GM20431 (cell line): Measurements from ENCODE around the gene HSFX4.
"Not testable (repeated sequence)": the region's sequence is repeated elsewhere in the genome, so short reads cannot be mapped to it uniquely, and the experiment has no call there.

Source experiments
- in situ Hi-C: fragments of 300-500 bp; cut with MseI, MboI; formaldehyde crosslinking; loops from one replicate; pipeline ENCODE4 v1.15.0; 2020; ENCODE audit warnings: low sequenced_read_pairs; ENCODE audit not compliant: unreplicated experiment

Gene HSFX4

GRCh38 chrX:149937328-149937727 lies 8.0 kb downstream of the HSFX4 start:
- in situ Hi-C loops, result not testable (repeated sequence)

GRCh38 chrX:149937871-149938426 lies 8.6 kb downstream of the HSFX4 start:
- in situ Hi-C loops, result no loop called here

- in situ Hi-C loops, result no loop called here
Observed at GRCh38 chrX:149938427-149938880, 9.1 kb downstream of the HSFX4 start, which contains the start of gene EOLA2. Gene EOLA2 (minus strand): TSS chrX:149938491. CDS start chrX:149933874, 4,617 bp downstream.

- in situ Hi-C loops, result no loop called here
Observed at GRCh38 chrX:149938881-149939654, 9.7 kb downstream of the HSFX4 start.

- in situ Hi-C loops, result no loop called here
Observed at GRCh38 chrX:149939655-149939904, 10.2 kb downstream of the HSFX4 start.

GRCh38 chrX:149939905-149940673 lies 10.7 kb downstream of the HSFX4 start:
- in situ Hi-C loops, result no loop called here

GRCh38 chrX:149940674-149941024 lies 11.3 kb downstream of the HSFX4 start:
- in situ Hi-C loops, result not testable (repeated sequence)

GRCh38 chrX:149945087-149945670 lies 15.8 kb downstream of the HSFX4 start:
- in situ Hi-C loops, result not testable (repeated sequence)

- in situ Hi-C loops, result not testable (repeated sequence)
Observed at GRCh38 chrX:149945820-149946219, 16.4 kb downstream of the HSFX4 start.

- in situ Hi-C loops, result not testable (repeated sequence)
Observed at GRCh38 chrX:149946932-149947331, 17.6 kb downstream of the HSFX4 start.

GRCh38 chrX:149948016-149948415 lies 18.6 kb downstream of the HSFX4 start:
- in situ Hi-C loops, result no loop called here

- in situ Hi-C loops, result no loop called here
Observed at GRCh38 chrX:149949743-149950436, 20.5 kb downstream of the HSFX4 start.

GRCh38 chrX:149950681-149951080 lies 21.3 kb downstream of the HSFX4 start:
- in situ Hi-C loops, result no loop called here

- in situ Hi-C loops, result no loop called here
Observed at GRCh38 chrX:149961572-149961971, 32.2 kb downstream of the HSFX4 start.

- in situ Hi-C loops, result no loop called here
Observed at GRCh38 chrX:149962010-149962409, 32.6 kb downstream of the HSFX4 start.

GRCh38 chrX:149962859-149963757 lies 33.7 kb downstream of the HSFX4 start:
- in situ Hi-C loops, result no loop called here

- in situ Hi-C loops, result no loop called here
Observed at GRCh38 chrX:149979126-149979644, 49.8 kb downstream of the HSFX4 start.
